ENCODE data around the gene CRYGN. TPM values are rescaled to one million over a fixed set of nuclear protein-coding genes. Genes with fewer than 3 reads are reported as not detected.

CRYGN gene
- total RNA-seq, 1 donor from 2014 or later: not detected

- peak; percentile 64 to 68 for DNase-seq (ENCODE audit: low read depth in 2 of 2)
Measured at GRCh38 chr7:151459726-151460473, 20.0 kb upstream of the CRYGN start.

DNA sequence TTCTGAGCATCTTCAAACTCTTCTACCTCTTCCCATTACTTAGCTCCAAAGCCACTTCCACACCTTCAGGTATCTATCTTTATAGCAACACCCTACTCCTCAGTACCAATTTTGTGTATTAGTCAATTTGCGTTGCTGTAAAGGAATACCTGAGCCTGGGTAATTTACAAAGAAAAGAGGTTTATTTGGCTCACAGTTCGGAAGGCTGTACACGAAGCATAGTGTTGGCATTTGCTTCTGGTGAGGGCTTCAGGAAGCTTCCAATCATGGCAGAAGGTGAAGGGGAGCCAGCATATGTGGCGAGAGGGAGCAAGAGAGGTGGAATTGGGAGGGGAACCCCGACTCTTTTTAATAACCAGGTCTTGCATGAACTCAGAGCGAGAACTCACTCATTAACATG lies 17.6 kb upstream of the CRYGN start:
- DNase-seq (ENCODE audit: low read depth in 2 of 2): no peak

- no peak for DNase-seq (ENCODE audit: low read depth in 2 of 2)
Measured at GRCh38 chr7:151456782-151457181, 16.8 kb upstream of the CRYGN start.

- DNase-seq (ENCODE audit: low read depth in 2 of 2): no peak
Measured at GRCh38 chr7:151456276-151456675, 16.3 kb upstream of the CRYGN start.

- no peak for DNase-seq (ENCODE audit: low read depth in 2 of 2)
Measured at GRCh38 chr7:151455690-151456089, 15.7 kb upstream of the CRYGN start.

DNA sequence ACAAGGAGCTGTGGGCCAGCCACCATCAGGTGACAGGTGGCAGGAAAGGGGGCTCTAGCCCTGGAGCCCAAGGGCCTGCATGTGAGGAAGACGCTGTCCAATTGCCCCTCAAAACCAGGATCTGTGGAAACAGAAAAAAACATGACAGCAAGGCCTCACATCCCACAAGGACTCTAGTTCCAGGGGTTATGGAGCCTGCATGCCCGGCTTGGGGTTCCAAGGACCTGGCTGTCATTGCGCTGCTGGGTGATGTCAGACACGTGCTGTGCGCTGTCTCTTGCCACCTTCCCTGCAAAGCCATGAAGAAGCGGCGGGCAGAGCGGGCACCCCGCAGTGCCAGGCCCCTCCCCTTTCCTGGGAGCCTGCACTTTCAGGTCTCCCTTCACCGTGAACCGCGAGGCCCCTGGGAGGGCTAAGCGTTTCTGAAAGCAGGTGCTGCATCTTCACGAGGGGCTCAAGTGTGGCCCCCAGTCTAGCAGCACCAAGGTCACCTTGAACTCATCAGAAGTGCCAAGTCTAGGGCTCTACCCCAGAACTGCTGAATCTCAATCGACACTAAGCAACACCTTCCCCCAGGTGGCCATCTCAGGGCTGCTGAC lies 15.1 kb upstream of the CRYGN start:
- no peak for DNase-seq (ENCODE audit: low read depth in 2 of 2)

GRCh38 chr7:151454305-151454704 lies 14.4 kb upstream of the CRYGN start:
- DNase-seq (ENCODE audit: low read depth in 2 of 2): no peak

DNA sequence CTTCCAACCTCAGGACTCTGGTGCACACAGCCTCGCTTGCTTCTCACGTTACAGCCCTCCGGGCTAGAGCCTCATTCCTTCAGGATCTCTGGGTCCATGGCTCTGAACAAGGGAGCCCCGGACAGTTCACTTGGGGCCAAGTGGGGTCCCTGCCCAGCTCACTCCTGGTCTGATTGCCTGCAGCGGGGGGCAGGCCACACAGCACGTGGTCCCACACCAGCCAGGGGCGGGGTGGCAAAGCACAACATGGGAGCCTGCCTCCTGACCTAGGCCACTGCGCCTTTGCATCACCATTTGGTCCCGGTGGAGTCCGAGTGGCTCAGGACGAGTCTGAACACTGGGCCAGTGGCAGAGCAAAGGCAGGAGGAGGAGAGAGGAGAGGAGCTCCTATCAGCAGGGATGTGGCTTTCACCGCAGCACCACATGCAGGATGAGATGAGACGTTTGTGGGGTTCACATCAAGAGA lies 13.4 kb upstream of the CRYGN start:
- no peak for DNase-seq (ENCODE audit: low read depth in 2 of 2)

DNA sequence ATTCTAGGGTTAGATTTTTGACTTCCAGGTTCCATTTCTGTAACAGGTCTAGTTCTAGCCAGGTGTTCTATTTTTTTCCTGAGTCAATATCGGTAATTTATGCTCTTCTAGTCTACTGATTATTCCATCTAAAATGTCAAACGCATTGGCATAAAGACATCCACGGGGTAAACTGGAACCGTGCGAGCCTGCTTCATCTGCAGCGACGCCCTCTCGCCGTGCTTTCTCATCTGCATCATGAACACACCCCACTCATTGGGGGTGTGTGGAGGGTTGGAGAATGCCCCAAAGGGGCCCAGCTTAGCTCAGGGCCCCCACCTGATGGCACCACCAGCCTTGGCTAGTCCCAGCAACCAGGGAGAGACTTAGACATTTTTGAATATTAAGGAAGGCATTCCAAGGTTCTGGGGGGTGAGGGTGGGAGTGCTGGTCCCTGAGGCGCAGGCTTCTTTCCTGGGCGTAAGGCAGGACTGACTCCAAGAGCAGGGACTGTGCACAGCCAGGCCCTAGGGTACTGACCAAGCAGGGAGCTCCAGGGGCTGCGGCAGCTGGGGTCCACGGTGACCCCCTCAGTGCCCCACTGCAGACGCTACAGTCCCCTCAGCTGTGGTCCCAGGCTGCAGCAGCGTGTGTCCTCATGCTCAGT lies 12.9 kb upstream of the CRYGN start:
- no peak for DNase-seq (ENCODE audit: low read depth in 2 of 2)

DNA sequence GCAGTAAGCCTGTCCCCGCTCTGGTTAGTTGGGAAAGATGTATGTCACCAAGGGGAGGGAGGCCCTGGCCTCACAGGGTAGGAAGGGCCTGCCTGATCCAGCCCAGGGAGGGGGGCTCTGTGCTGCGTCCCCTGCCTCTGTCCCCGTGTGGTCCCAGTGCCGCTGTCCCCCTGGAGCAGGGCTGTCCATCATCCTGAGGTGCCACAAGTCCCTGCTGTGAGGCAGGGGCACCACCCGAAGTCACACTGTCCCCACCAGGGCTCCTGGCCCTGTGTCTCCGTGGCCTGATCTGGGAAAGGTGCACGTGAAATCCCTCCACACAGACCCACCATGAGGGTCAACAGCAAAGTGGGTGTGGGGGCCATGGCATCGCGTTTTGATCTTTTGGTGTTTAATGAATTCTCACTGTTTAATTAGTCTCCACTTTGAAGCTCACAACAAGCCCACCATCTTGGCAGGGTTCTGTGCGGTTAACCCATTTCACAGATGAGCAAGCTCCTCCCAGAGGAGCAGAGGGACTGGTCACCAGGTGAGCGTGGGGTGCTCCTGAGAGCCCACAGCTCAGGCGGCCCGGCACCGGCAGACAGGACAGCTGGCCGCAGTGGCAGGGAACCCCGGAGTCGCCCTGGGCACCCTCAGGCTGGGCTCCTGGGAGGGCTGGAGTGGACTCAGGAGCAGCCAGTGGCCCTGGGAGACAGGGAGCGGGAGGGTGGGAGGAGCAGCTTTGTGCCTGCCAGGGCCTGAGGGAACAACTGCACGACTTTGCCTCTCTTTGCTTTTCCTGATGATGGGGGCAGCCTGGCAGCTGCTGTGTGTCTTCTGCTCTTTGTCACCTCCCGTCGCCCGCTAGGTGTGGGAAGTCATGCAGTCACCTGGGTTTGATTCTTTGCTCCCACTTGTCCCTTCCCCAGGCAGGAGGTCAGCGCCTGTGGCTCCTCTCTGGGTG lies 12.0 kb upstream of the CRYGN start:
- no peak for DNase-seq (ENCODE audit: low read depth in 2 of 2)

DNA sequence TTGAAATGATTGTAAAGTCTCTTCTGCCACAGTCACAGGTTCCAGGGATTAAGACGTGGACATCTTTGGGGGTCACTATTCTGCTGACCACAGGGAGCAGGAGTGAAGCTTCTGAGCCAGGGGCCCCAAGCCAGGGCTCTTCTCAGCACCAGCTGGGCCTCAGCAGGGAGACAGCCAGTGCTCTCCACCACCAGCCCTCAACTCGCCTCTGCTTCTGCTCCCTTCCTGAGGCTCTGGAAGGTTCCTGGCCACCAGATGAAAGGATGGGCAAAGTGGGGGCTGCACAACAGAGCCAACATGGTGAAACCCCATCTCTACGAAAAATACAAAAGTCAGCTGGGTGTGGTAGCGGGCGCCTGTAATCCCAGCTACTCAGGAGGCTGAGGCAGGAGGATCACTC lies 11.2 kb upstream of the CRYGN start:
- no peak for DNase-seq (ENCODE audit: low read depth in 2 of 2)

DNA sequence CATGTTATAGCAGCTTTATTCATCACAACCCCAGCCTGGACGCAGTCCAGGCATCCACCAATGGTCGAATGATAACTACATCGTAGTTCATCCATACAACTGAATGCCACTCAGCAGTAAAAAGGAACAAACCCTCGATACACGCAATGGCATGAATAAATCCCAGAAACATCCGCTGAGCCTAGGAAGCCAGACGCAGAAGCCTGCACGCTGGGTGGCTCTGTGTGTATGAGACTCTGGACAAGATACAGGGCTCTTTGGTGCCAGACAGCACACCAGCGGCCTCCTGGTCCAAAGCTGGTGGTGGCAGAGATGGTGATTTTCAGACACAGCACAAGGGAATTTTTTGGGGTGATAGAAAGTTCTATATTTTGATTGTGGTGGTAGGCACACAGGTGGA lies 10.0 kb upstream of the CRYGN start:
- DNase-seq (ENCODE audit: low read depth in 2 of 2): no peak

GRCh38 chr7:151448261-151449252 lies 8.6 kb upstream of the CRYGN start:
- peak; percentile 60 to 71 for DNase-seq (ENCODE audit: low read depth in 2 of 2)

GRCh38 chr7:151447901-151448260 lies 7.9 kb upstream of the CRYGN start:
- no peak for DNase-seq (ENCODE audit: low read depth in 2 of 2)

GRCh38 chr7:151447312-151447711 lies 7.4 kb upstream of the CRYGN start:
- DNase-seq (ENCODE audit: low read depth in 2 of 2): no peak

- DNase-seq (ENCODE audit: low read depth in 2 of 2): no peak
Measured at GRCh38 chr7:151446412-151446811, 6.5 kb upstream of the CRYGN start.

DNA sequence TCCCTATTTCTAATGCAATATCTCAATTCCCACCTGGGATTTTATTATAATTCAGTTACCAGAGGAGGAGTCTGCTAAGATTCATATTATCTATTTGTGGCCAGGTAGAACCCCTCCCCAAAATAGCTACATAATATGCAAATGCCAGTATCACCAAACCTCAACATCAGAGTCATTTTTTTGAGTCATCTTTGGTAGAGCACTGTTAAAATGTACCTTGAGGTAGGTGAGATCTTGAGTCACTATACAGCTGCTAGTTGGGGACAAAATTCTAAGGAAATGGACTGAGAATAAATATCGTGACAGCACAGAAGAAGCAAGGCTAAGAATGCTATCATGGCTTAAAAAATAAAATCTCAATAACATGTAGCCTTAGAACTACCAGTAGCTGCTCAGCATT lies 4.7 kb upstream of the CRYGN start:
- DNase-seq (ENCODE audit: low read depth in 2 of 2): no peak

GRCh38 chr7:151442776-151443496 lies 3.0 kb upstream of the CRYGN start:
- no peak for DNase-seq (ENCODE audit: low read depth in 2 of 2)

- DNase-seq (ENCODE audit: low read depth in 2 of 2): no peak
Measured at GRCh38 chr7:151440799-151441445, 981 bp upstream of the CRYGN start.

All from lung microvascular endothelial cell (primary cell).